ENCODE results near the gene PRKAG2. TPM values are rescaled to one million over a fixed set of nuclear protein-coding genes. Genes with fewer than 3 reads are reported as not detected.
"Not testable (repeated sequence)": the region's sequence is repeated elsewhere in the genome, so short reads cannot be mapped to it uniquely, and the experiment has no call there.

The PRKAG2 gene
- total RNA-seq, 1 donor from 2014 or later = 17.7 TPM

GRCh38 chr7:151803841-151804240, 73.1 kb downstream of the PRKAG2 start:
- intact Hi-C loops (cut with micrococcal nuclease) = no loop called here

- intact Hi-C loops (cut with micrococcal nuclease) = no loop called here
Measured at GRCh38 chr7:151802469-151802846, 74.5 kb downstream of the PRKAG2 start.

- intact Hi-C loops (cut with micrococcal nuclease) = no loop called here
Measured at GRCh38 chr7:151801782-151802468, 75.0 kb downstream of the PRKAG2 start.

- intact Hi-C loops (cut with micrococcal nuclease) = no loop called here
Measured at GRCh38 chr7:151801291-151801690, 75.6 kb downstream of the PRKAG2 start.

GRCh38 chr7:151800861-151801260, 76.1 kb downstream of the PRKAG2 start:
- intact Hi-C loops (cut with micrococcal nuclease) = no loop called here

- intact Hi-C loops (cut with micrococcal nuclease) = no loop called here
Measured at GRCh38 chr7:151800391-151800790, 76.5 kb downstream of the PRKAG2 start.

- intact Hi-C loops (cut with micrococcal nuclease) = no loop called here
Measured at GRCh38 chr7:151799506-151799905, 77.4 kb downstream of the PRKAG2 start.

- intact Hi-C loops (cut with micrococcal nuclease) = no loop called here
Measured at GRCh38 chr7:151798851-151799448, 78.0 kb downstream of the PRKAG2 start.

- intact Hi-C loops (cut with micrococcal nuclease) = not testable (repeated sequence)
Measured at GRCh38 chr7:151797667-151798307, 79.1 kb downstream of the PRKAG2 start.

GRCh38 chr7:151796871-151797537, 79.9 kb downstream of the PRKAG2 start:
- intact Hi-C loops (cut with micrococcal nuclease) = no loop called here

- intact Hi-C loops (cut with micrococcal nuclease) = no loop called here
Measured at GRCh38 chr7:151796091-151796870, 80.6 kb downstream of the PRKAG2 start.

- intact Hi-C loops (cut with micrococcal nuclease) = no loop called here
Measured at GRCh38 chr7:151795168-151795811, 81.6 kb downstream of the PRKAG2 start.

- intact Hi-C loops (cut with micrococcal nuclease) = no loop called here
Measured at GRCh38 chr7:151794508-151795167, 82.3 kb downstream of the PRKAG2 start.

GRCh38 chr7:151793991-151794507, 82.9 kb downstream of the PRKAG2 start:
- intact Hi-C loops (cut with micrococcal nuclease) = no loop called here

GRCh38 chr7:151793531-151793951, 83.4 kb downstream of the PRKAG2 start:
- intact Hi-C loops (cut with micrococcal nuclease) = no loop called here

- intact Hi-C loops (cut with micrococcal nuclease) = no loop called here
Measured at GRCh38 chr7:151792636-151793035, 84.3 kb downstream of the PRKAG2 start.

GRCh38 chr7:151792086-151792485, 84.8 kb downstream of the PRKAG2 start:
- intact Hi-C loops (cut with micrococcal nuclease) = no loop called here

- intact Hi-C loops (cut with micrococcal nuclease) = no loop called here
Measured at GRCh38 chr7:151790830-151791620, 85.9 kb downstream of the PRKAG2 start.

Measured in T-helper 1 cell treated with Interleukin-12 subunit alpha and Interleukin-12 subunit beta and Interleukin-4 antibody, amounts not matched to agents 30 ng/mL and 1 ng/mL, for 36 hours (primary cell).